Activated CD4-positive, alpha-beta T cell treated with anti-CD3 and anti-CD28 coated beads, Interleukin-2, amount 50 U/mL, for 4 hours (primary cell): ENCODE data around the gene GAPDH.
"Not testable (repeated sequence)": the region's sequence is repeated elsewhere in the genome, so short reads cannot be mapped to it uniquely, and the experiment has no call there.

ENCODE experiments used
- DNase-seq, 2 experiments: peaks; one replicate each; pipeline ENCODE4 v3.0.0-alpha.2; 2020

The GAPDH gene

GRCh38 chr12:6569312-6569711, 35.0 kb downstream of the GAPDH start:
- DNase-seq = no peak

GRCh38 chr12:6569786-6570185, 35.5 kb downstream of the GAPDH start:
- DNase-seq = no peak

DNA sequence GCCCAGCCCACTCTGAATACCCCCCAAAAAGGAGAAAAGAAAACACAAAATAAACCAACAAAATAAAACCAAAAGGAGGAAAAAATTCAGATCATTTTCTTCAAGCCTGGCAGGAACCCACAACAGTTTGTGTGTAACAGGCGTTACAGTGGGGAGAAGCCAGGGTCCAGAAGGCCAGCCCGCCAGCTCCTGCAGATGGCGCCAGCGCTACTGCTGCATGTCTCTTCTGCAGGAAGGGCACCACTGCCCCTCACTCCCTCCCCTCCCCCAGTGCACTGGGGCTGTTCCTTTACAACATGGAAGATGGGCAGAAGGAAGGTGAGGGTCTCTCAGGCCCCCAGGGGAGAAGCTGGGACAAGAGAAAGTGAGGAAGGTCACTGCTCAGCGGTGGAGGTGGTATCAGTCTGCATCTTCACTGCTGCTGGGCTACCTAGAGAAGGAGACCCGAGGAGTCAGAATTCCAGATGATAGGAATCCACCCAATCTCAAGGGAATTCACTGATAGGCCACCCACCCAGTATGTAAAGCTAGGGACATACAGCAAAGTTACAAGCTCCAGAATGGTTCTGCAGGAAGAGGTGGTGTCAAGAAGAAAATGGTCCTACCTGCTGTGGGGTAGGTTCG, 36.1 kb downstream of the GAPDH start:
- DNase-seq = peak in 1 of 2 experiments; percentile 13

DNA sequence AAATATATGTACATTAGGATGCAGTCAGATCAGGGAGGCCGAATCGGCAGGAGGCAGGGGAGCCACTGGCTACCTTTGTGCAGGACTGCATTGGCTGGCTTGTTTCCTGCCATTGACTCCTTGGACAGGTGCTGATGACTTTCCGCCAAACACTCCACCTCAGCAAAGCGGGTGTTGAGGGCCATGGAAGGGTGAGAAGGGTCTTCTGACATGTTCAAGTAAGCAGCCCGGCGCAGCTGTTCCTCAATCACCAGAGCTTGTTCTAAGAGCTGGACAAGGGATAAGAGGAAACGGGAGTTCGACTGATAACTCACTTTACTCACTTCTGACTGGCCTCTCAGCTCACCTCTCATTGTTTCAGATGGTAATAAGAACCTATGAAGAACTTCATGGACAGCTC, 38.7 kb downstream of the GAPDH start:
- DNase-seq = no peak

DNA sequence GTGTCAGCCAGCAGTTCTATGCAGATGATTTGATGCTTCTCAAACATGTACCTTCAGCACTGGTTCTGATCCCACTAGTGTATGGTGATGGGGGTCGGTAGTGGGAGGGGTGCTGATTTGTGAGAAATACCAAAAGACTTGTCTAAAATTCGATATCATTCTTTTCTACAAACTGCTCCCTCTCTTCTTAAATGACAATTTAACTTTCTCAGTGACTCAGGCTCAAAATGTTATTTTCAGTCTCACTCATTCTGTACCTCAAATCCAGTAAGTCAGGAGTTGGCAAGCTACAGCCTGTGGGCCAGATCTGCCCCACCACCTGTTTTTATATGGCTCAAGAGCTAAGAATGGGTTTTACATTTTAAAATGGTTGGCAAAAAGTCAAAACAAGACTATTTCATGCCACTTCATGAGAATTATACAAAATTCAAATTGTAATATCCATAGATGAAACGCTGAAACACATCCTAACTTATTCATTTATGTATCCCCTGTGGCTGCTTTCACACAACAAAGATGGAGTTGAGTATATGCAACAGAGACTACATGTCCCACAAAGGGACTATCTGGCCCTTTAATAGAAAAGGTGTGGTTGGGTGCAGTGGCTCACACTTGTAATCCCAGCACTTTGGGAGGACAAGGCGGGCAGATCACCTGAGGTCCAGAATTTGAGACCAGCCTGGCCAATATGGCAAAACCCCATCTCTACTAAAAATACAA, 40.4 kb downstream of the GAPDH start:
- DNase-seq = no peak

- no peak for DNase-seq
Measured at GRCh38 chr12:6575648-6576047, 41.3 kb downstream of the GAPDH start.

DNA sequence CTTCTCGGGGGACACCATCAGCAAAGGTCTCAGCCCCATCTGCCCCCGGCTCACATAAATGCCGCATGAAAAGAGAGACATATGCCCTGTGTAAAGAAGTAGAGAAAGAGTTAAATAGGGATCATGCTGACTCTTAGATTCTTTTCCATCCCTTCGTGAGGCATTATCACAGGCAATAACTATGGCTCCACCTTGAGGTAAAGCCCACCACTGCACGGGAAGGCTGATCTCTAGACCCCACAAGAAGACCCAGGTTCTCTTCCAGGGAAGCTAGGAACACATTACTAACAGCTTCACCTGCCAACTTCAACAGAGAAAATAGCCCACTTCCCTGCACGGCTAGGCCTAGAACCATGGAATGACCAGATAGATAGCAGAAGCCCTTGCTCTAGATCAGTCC, 47.9 kb downstream of the GAPDH start:
- DNase-seq = no peak

- no peak for DNase-seq
Measured at GRCh38 chr12:6582959-6583358, 48.6 kb downstream of the GAPDH start.

DNA sequence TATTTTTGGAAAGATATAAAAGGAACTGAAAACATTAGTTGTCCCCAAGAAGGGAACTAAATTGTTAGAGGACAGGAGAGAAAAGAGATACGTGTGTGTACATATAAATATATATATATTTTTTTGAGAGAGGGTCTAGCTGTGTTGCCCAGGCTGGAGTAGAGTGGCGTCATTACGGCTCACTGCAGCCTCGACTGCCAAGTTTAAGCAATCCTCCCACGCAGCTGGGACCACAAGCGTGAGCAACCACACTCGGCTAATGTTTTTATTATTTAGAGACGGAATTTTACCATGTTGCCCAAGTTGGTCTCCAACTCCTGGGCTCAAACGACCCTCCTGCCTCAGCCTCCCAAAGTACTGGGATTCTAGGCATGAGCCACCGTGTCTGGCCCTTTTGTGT, 50.0 kb downstream of the GAPDH start:
- DNase-seq = no peak

GRCh38 chr12:6586569-6586968, 52.3 kb downstream of the GAPDH start:
- not testable (repeated sequence) for DNase-seq
